K562 (cell line): ENCODE data around the gene BGN. TPM values are rescaled to one million over a fixed set of nuclear protein-coding genes. Genes with fewer than 3 reads are reported as not detected.
A peak's percentile ranks its signal among the peaks of the same experiment; 100 is the strongest.

Source experiments
- BRCA1 ChIP-seq, 2 experiments: fragments of 450-650 bp in 1 of 2; sonication (generic) in 1 of 2; formaldehyde crosslinking in 1 of 2; IDR thresholded peaks; 2 replicates each; pipeline versions ENCODE4 v1.5.0 to v1.6.1; 2017 to 2020; ENCODE audit warnings: mild to moderate bottlenecking in 1 of 2, missing genetic modification reagents in 1 of 2
- C11orf30 ChIP-seq: fragments of 450-650 bp; IDR thresholded peaks from 2 replicates; pipeline ENCODE4 v1.6.1; 2016; ENCODE audit warnings: low read depth, mild to moderate bottlenecking
- CREBBP ChIP-seq: IDR thresholded peaks from one replicate; pipeline ENCODE4 v1.6.1; 2012; ENCODE audit warnings: low read depth, mild to moderate bottlenecking, control low read depth, inconsistent platforms, low read length
- FOXK2 ChIP-seq, 2 experiments: fragments of 450-650 bp; IDR thresholded peaks in 1 of 2; conservative IDR thresholded peaks in 1 of 2; 2 replicates each; pipeline ENCODE4 v1.6.1; 2016; ENCODE audit warnings: low read depth in 2 of 2, mild to moderate bottlenecking in 1 of 2
- HDAC2 ChIP-seq: fragments of 450-650 bp; IDR thresholded peaks from 2 replicates; pipeline ENCODE4 v1.6.1; 2016; ENCODE audit warnings: mild to moderate bottlenecking
- KAT8 ChIP-seq: fragments of 450-650 bp; IDR thresholded peaks from 2 replicates; pipeline ENCODE4 v1.6.1; 2016; ENCODE audit warnings: low read depth, mild to moderate bottlenecking
- NR2C2 ChIP-seq, 2 experiments: fragments of 200-800 bp in 1 of 2; sonication (Bioruptor generic) in 1 of 2; sonication (generic) in 1 of 2; formaldehyde crosslinking in 1 of 2; IDR thresholded peaks; 2 replicates each; pipeline versions ENCODE4 v1.6.1 to v1.8.0; 2016 to 2022; ENCODE audit warnings: mild to moderate bottlenecking in 1 of 2, missing compliant biosample characterization in 1 of 2, missing genetic modification characterization in 1 of 2, missing genetic modification reagents in 1 of 2
- NR3C1 ChIP-seq: sonication (generic); formaldehyde crosslinking; IDR thresholded peaks from 2 replicates; pipeline ENCODE4 v1.8.1; 2022; ENCODE audit warnings: missing genetic modification reagents
- RBBP5 ChIP-seq: fragments of 200-600 bp; sonication (generic); IDR thresholded peaks from 2 replicates; pipeline ENCODE4 v1.6.1; 2012; ENCODE audit warnings: borderline replicate concordance, mild to moderate bottlenecking, low read length, control low read depth, inconsistent platforms; ENCODE audit not compliant: insufficient read depth, poor library complexity, severe bottlenecking
- SAP30 ChIP-seq: fragments of 200-600 bp; sonication (generic); IDR thresholded peaks from 2 replicates; pipeline ENCODE4 v1.6.1; 2012; ENCODE audit warnings: borderline replicate concordance, low read depth, mild to moderate bottlenecking, moderate library complexity, low read length, control low read depth, inconsistent platforms; ENCODE audit not compliant: insufficient read depth, poor library complexity, severe bottlenecking
- SMARCB1 ChIP-seq: IDR thresholded peaks from 2 replicates; pipeline ENCODE4 v1.6.1; 2011; ENCODE audit warnings: improper control_type of control experiment, low read depth; ENCODE audit not compliant: insufficient read length
- ZNF12 ChIP-seq: sonication (generic); formaldehyde crosslinking; IDR thresholded peaks from 2 replicates; pipeline ENCODE4 v1.4.0; 2020; ENCODE audit warnings: mild to moderate bottlenecking, missing genetic modification reagents
- ZNF354B ChIP-seq: fragments of 250-450 bp; sonication (Bioruptor Pico); IDR thresholded peaks from 2 replicates; pipeline ENCODE4 v1.4.0; 2020
- ZNF696 ChIP-seq: fragments of 250-450 bp; sonication (Bioruptor Pico); conservative IDR thresholded peaks from 2 replicates; pipeline ENCODE4 v1.4.0; 2020; ENCODE audit warnings: mild to moderate bottlenecking, moderate library complexity
- ZNF707 ChIP-seq: fragments of 250-450 bp; sonication (Bioruptor Pico); conservative IDR thresholded peaks from 2 replicates; pipeline ENCODE4 v1.8.0; 2022; ENCODE audit warnings: inconsistent platforms, mild to moderate bottlenecking, moderate library complexity
- polyA plus RNA-seq, 8 experiments: library from polyadenylated mRNA; depleted of rRNA in 4 of 8; stranded (reverse) in 5 of 8; unstranded in 3 of 8; fragments of >200 nt; fragmentation: Nextera tagmentation in 2 of 8; fragmentation: Illumina TruSeq in 1 of 8; extraction: Ambion mirVana in 2 of 8; extraction: Trizol in 1 of 8; gene quantifications; 2 replicates each; pipeline versions ENCODE4 v1.2.1 to v1.2.3, GENCODE V29; 2011 to 2014; ENCODE audit warnings: inconsistent platforms in 1 of 8, missing spikeins in 1 of 8
- total RNA-seq, 7 experiments: library from RNA; depleted of rRNA in 6 of 7; stranded (reverse); fragments of >200 nt in 6 of 7; fragmentation: Illumina TruSeq in 2 of 7; extraction: Trizol in 2 of 7; gene quantifications; 2 replicates each; pipeline versions ENCODE4 v1.2.1 to v1.2.3, GENCODE V29; 2011 to 2021; ENCODE audit warnings: low replicate concordance in 1 of 7
- TF ChIP-seq, protein P1 (sequence below): fragments of 450-650 bp; IDR thresholded peaks from 2 replicates; pipeline ENCODE4 v1.6.1; 2016; ENCODE audit warnings: borderline replicate concordance
- TF ChIP-seq, protein P2 (sequence below): fragments of 450-650 bp; IDR thresholded peaks from 2 replicates; pipeline ENCODE4 v1.6.1; 2016; ENCODE audit warnings: missing biosample characterization, missing genetic modification characterization
- TF ChIP-seq, protein P3 (sequence below): sonication (generic); formaldehyde crosslinking; IDR thresholded peaks from 2 replicates; pipeline ENCODE4 v1.8.1; 2023; ENCODE audit warnings: mild to moderate bottlenecking, missing genetic modification reagents, moderate library complexity
- TF ChIP-seq, protein P4 (sequence below): fragments of 250-450 bp; sonication (Bioruptor Pico); IDR thresholded peaks from 2 replicates; pipeline ENCODE4 v1.8.0; 2022; ENCODE audit warnings: inconsistent platforms, mild to moderate bottlenecking, moderate library complexity, borderline replicate concordance
- TF ChIP-seq, protein P5 (sequence below): sonication (generic); formaldehyde crosslinking; IDR thresholded peaks from 2 replicates; pipeline ENCODE4 v1.8.1; 2023; ENCODE audit warnings: mild to moderate bottlenecking, missing genetic modification reagents

BGN gene
- total and polyA plus RNA-seq, 9 of the 15 experiments (the other 6 are each of a cell fraction or from before 2014, with no cell fraction given): 0.11 TPM; not detected in 8

DNA sequence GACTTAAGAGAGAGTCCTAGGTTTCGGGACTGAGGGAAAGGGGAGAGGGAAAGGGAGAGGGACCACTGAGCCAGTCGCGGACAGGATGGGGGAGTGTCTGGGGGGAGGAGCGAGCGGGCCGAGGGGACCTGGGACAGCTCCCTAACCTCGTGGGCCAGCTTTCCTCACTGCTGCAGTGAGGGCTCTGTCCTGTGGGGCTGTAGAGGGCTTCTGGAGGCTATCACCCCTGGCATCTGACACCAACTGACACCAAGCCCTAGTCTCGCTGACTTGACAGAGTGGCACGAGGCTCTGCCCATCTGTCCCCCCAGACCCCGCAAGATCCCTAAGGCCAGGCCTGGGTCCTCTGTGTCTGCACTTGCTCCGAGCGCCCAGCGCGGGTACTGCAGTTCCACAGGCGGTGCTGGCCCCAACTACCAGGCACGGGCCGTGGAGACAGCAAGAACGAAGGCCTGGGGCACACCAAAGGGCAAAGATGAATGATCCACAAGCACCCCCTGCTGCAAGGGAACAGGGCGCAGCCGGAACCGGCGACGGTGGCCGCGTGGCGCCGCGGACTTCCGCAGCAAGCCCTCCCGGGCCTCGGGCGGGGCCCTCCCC, 24.9 kb upstream of the BGN start (continued):
- TF ChIP-seq BRCA1 (IDR thresholded peaks at IDR 0.05) (no peak), BRCA1 (CRISPR knock-in tag; IDR thresholded peaks at IDR 0.05) (no peak), SMARCB1 (no peak), ZNF707 (CRISPR knock-in tag) (no peak), ZNF696 (CRISPR knock-in tag) (no peak), C11orf30 (no peak), NR2C2 (CRISPR knock-in tag; IDR thresholded peaks at IDR 0.05) (no peak), NR2C2 (tag; IDR thresholded peaks at IDR 0.05) (peak; percentile 5; the same call in 1 of the 2 replicates), CREBBP (no peak), SAP30 (peak; percentile 97), HDAC2 (peak; percentile 54; the same call in 1 of the 2 replicates), ZNF12 (CRISPR knock-in tag) (no peak), NR3C1 (0 out of 2 replicates have a peak, but pooled peaks have one; percentile 31), ZNF354B (CRISPR knock-in tag) (no peak), KAT8 (no peak), FOXK2 (conservative IDR thresholded peaks at IDR 0.05 in 1 of 2, IDR thresholded peaks at IDR 0.05 in 1 of 2; ENCODE audit: low read depth in 2 of 2) (no peak), RBBP5 (no peak)
- TF ChIP-seq, protein P1, sequence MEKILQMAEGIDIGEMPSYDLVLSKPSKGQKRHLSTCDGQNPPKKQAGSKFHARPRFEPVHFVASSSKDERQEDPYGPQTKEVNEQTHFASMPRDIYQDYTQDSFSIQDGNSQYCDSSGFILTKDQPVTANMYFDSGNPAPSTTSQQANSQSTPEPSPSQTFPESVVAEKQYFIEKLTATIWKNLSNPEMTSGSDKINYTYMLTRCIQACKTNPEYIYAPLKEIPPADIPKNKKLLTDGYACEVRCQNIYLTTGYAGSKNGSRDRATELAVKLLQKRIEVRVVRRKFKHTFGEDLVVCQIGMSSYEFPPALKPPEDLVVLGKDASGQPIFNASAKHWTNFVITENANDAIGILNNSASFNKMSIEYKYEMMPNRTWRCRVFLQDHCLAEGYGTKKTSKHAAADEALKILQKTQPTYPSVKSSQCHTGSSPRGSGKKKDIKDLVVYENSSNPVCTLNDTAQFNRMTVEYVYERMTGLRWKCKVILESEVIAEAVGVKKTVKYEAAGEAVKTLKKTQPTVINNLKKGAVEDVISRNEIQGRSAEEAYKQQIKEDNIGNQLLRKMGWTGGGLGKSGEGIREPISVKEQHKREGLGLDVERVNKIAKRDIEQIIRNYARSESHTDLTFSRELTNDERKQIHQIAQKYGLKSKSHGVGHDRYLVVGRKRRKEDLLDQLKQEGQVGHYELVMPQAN: peak; percentile 97
- TF ChIP-seq, protein P2, sequence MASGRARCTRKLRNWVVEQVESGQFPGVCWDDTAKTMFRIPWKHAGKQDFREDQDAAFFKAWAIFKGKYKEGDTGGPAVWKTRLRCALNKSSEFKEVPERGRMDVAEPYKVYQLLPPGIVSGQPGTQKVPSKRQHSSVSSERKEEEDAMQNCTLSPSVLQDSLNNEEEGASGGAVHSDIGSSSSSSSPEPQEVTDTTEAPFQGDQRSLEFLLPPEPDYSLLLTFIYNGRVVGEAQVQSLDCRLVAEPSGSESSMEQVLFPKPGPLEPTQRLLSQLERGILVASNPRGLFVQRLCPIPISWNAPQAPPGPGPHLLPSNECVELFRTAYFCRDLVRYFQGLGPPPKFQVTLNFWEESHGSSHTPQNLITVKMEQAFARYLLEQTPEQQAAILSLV (tag): no peak
- TF ChIP-seq, protein P3, sequence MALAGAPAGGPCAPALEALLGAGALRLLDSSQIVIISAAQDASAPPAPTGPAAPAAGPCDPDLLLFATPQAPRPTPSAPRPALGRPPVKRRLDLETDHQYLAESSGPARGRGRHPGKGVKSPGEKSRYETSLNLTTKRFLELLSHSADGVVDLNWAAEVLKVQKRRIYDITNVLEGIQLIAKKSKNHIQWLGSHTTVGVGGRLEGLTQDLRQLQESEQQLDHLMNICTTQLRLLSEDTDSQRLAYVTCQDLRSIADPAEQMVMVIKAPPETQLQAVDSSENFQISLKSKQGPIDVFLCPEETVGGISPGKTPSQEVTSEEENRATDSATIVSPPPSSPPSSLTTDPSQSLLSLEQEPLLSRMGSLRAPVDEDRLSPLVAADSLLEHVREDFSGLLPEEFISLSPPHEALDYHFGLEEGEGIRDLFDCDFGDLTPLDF: no peak
- TF ChIP-seq, protein P4, sequence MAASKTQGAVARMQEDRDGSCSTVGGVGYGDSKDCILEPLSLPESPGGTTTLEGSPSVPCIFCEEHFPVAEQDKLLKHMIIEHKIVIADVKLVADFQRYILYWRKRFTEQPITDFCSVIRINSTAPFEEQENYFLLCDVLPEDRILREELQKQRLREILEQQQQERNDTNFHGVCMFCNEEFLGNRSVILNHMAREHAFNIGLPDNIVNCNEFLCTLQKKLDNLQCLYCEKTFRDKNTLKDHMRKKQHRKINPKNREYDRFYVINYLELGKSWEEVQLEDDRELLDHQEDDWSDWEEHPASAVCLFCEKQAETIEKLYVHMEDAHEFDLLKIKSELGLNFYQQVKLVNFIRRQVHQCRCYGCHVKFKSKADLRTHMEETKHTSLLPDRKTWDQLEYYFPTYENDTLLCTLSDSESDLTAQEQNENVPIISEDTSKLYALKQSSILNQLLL (CRISPR knock-in tag): no peak
- TF ChIP-seq, protein P5, sequence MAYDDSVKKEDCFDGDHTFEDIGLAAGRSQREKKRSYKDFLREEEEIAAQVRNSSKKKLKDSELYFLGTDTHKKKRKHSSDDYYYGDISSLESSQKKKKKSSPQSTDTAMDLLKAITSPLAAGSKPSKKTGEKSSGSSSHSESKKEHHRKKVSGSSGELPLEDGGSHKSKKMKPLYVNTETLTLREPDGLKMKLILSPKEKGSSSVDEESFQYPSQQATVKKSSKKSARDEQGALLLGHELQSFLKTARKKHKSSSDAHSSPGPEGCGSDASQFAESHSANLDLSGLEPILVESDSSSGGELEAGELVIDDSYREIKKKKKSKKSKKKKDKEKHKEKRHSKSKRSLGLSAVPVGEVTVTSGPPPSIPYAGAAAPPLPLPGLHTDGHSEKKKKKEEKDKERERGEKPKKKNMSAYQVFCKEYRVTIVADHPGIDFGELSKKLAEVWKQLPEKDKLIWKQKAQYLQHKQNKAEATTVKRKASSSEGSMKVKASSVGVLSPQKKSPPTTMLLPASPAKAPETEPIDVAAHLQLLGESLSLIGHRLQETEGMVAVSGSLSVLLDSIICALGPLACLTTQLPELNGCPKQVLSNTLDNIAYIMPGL: 0 out of 2 replicates have a peak, but pooled peaks have one; percentile 54
